ENCODE measurements around the gene ASCC1. TPM values are rescaled to one million over a fixed set of nuclear protein-coding genes. Genes with fewer than 3 reads are reported as not detected.

Gene ASCC1
- total and polyA plus RNA-seq, 2 donors (not counting 1 experiment from before 2014, with no cell fraction given) = 17.9 to 28.1 TPM

DNA sequence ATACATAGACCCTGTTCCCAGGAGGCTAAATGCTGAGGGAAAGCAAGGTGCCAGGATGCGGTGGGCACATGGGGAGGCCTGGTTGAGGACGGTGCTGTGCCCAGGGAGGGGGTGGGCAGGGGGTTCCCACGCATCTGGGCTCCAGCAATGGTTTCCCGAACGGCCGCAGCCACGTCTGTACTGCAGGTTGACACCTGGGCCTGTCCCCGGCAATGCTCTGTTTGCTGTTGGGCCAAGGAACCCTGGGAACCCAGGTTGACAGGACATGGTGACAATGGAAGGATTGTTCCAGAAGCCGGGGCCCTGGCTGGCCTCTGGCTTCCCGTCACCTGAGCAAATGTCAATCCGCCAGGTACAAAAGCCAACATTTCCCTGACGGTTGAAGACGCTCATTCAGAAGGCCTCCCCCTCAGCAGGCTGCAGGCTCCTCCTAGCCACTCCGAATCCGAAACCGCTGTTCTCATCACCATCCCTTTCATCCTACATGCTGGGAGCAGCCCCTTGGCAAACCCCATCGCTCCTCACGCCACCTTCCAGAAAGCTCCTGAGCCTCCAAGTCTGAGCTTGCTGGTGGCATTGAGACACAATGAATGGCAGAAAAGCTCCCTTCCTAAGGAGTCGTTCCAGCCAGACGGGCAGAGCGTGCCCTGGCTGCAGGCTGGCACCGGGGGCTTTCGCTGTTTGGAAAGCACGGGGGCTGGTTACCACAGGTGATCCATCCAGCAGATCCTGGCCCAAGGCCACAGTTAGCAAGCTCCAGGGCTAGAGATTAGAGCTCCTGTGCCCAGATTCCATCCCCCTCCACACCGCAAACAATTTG is 158.9 kb downstream of the ASCC1 start:
- H3K4me1 ChIP-seq (ENCODE audit: control insufficient read depth in 2 of 2, insufficient read depth in 2 of 2, low read length in 2 of 2) = peaks cover 0 to 11% of the 10 kb centered on the region in 2 donors
- CTCF ChIA-PET = interaction anchor here (0.9 to 7.5 kb wide), 2 partner anchors 8 to 743 kb away, joined by 3 to 57 read pairs; no protein-coding TSS in a partner anchor
- no peaks in the 10 kb centered on the region for H3K79me2 ChIP-seq (ENCODE audit: control insufficient read depth, insufficient read depth, low read length)
- POLR2A ChIA-PET = no interaction called here
- no peak overlapping the region for H3K4me3 ChIP-seq (ENCODE audit: control extremely low read depth in 1 of 5, extremely low read depth in 1 of 5, insufficient read depth in 1 of 5, low read depth in 2 of 5, low read length in 4 of 5)
- H3K27ac Mint-ChIP-seq = no peak overlapping the region
- WGBS (ENCODE audit: insufficient coverage) = 93% methylated on average over 25 of the region's 25 CpGs
- no peak for TF ChIP-seq EZH2 (IDR thresholded peaks at IDR 0.05; ENCODE audit: borderline replicate concordance, insufficient read depth, low read depth, low read length, poor library complexity, severe bottlenecking)
- TF ChIP-seq CTCF (IDR thresholded peaks at IDR 0.05) = no peak
- ATAC-seq (ENCODE audit: low read depth) (no peak), DNase-seq (no peak)
- H3K27me3 Mint-ChIP-seq = no peaks in the 10 kb centered on the region
- H3K27ac ChIP-seq (ENCODE audit: low read length in 2 of 2) = no peak overlapping the region
- H3K9me3 Mint-ChIP-seq (ENCODE audit: insufficient read depth) = no peaks in the 10 kb centered on the region
- no peak overlapping the region for H3K4me3 Mint-ChIP-seq
- no peak overlapping the region for H3K9ac ChIP-seq (ENCODE audit: low read length)
- H2AFZ ChIP-seq (ENCODE audit: insufficient read depth, low read depth, low read length, poor library complexity, severe bottlenecking) = no peak overlapping the region
- H3K9me3 ChIP-seq (ENCODE audit: control extremely low read depth in 1 of 3, control insufficient read depth in 2 of 3, insufficient read depth in 1 of 3, low read length in 2 of 3) = no peaks in the 10 kb centered on the region
- peaks cover 11% of the 10 kb centered on the region for H3K4me1 Mint-ChIP-seq
- peaks cover 0 to 2% of the 10 kb centered on the region in 2 experiments for H3K36me3 ChIP-seq (replicated peaks in 1 of 2; ENCODE audit: control extremely low read depth in 1 of 2, control insufficient read depth in 1 of 2, extremely low read depth in 1 of 2, insufficient read depth in 2 of 2, low read length in 1 of 2)
- H3K4me2 ChIP-seq (replicated peaks; ENCODE audit: low read depth, low read length, poor library complexity, severe bottlenecking) = no peak overlapping the region
- no peaks in the 10 kb centered on the region for H3K27me3 ChIP-seq (replicated peaks in 1 of 4; ENCODE audit: control extremely low read depth in 1 of 4, control insufficient read depth in 3 of 4, insufficient read depth in 4 of 4, low read length in 3 of 4)
- intact Hi-C loops (cut with micrococcal nuclease) = no loop called here
- H4K20me1 ChIP-seq (ENCODE audit: control insufficient read depth, insufficient read depth, low read length, poor library complexity, severe bottlenecking) = no peaks in the 10 kb centered on the region

DNA sequence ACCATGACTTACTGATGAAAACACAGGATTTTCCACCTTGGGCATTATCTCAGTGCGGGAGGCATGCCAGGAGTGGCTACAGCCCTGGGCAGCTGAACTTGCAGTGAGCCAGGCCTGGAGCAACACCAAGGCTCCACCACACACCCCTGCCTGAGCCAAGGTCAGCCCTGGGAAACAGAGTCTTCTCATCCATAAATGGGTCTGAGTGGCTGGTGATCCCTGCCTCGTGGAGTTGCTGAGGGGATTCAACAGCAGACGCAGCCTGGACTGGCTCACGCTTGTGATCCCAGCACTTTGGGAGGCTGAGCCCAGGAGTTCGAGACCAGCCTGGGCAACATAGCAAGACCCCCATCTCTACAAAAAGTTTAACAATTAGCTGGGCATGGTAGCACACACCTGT is 160.0 kb downstream of the ASCC1 start:
- DNase-seq (no peak), ATAC-seq (ENCODE audit: low read depth) (no peak)
- Histone ChIP-seq H3K27me3 (replicated peaks in 1 of 4; ENCODE audit: control extremely low read depth in 1 of 4, control insufficient read depth in 3 of 4, insufficient read depth in 4 of 4, low read length in 3 of 4) (no peaks in the 10 kb centered on the region), H3K27ac (ENCODE audit: low read length in 2 of 2) (no peak overlapping the region), H4K20me1 (ENCODE audit: control insufficient read depth, insufficient read depth, low read length, poor library complexity, severe bottlenecking) (no peaks in the 10 kb centered on the region), H3K4me1 (ENCODE audit: control insufficient read depth in 2 of 2, insufficient read depth in 2 of 2, low read length in 2 of 2) (peaks cover 0 to 11% of the 10 kb centered on the region in 2 donors), H3K4me3 (ENCODE audit: control extremely low read depth in 1 of 5, extremely low read depth in 1 of 5, insufficient read depth in 1 of 5, low read depth in 2 of 5, low read length in 4 of 5) (no peak overlapping the region), H3K4me2 (replicated peaks; ENCODE audit: low read depth, low read length, poor library complexity, severe bottlenecking) (no peak overlapping the region), H2AFZ (ENCODE audit: insufficient read depth, low read depth, low read length, poor library complexity, severe bottlenecking) (no peak overlapping the region), H3K9ac (ENCODE audit: low read length) (no peak overlapping the region), H3K79me2 (ENCODE audit: control insufficient read depth, insufficient read depth, low read length) (no peaks in the 10 kb centered on the region), H3K9me3 (ENCODE audit: control extremely low read depth in 1 of 3, control insufficient read depth in 2 of 3, insufficient read depth in 1 of 3, low read length in 2 of 3) (no peaks in the 10 kb centered on the region), H3K36me3 (replicated peaks in 1 of 2; ENCODE audit: control extremely low read depth in 1 of 2, control insufficient read depth in 1 of 2, extremely low read depth in 1 of 2, insufficient read depth in 2 of 2, low read length in 1 of 2) (no peaks in the 10 kb centered on the region)
- Mint-ChIP-seq H3K9me3 (ENCODE audit: insufficient read depth) (no peaks in the 10 kb centered on the region), H3K4me3 (no peak overlapping the region), H3K27me3 (no peaks in the 10 kb centered on the region), H3K27ac (no peak overlapping the region), H3K4me1 (peaks cover 11% of the 10 kb centered on the region)
- CTCF ChIA-PET = interaction anchor here (7.5 kb wide), 1 partner anchor 7 kb away, joined by 57 read pairs; no protein-coding TSS in a partner anchor
- intact Hi-C loops (cut with micrococcal nuclease) = no loop called here
- TF ChIP-seq EZH2 (IDR thresholded peaks at IDR 0.05; ENCODE audit: borderline replicate concordance, insufficient read depth, low read depth, low read length, poor library complexity, severe bottlenecking) = no peak
- TF ChIP-seq CTCF (IDR thresholded peaks at IDR 0.05) = no peak
- POLR2A ChIA-PET = interaction anchor here (0.6 kb wide), 2 partner anchors 165 to 202 kb away, joined by 3 read pairs; no protein-coding TSS in a partner anchor
- WGBS (ENCODE audit: insufficient coverage) = 98% methylated on average over 4 of the region's 5 CpGs
